GM19455 (cell line): ENCODE results near the gene RAP2A.

Source experiments
- ATAC-seq: cut with Tn5 transposase; IDR thresholded peaks from one replicate; pipeline ENCODE4 v1.9.1; 2021; ENCODE audit not compliant: unreplicated experiment

Gene RAP2A

GRCh38 chr13:97446448-97446847 is 12.5 kb downstream of the RAP2A start:
- ATAC-seq = no peak

- no peak for ATAC-seq
Observed at GRCh38 chr13:97448503-97449251, 14.7 kb downstream of the RAP2A start.

GRCh38 chr13:97454699-97455098 is 20.7 kb downstream of the RAP2A start:
- no peak for ATAC-seq

GRCh38 chr13:97456047-97456446 is 22.1 kb downstream of the RAP2A start:
- ATAC-seq = no peak

- peak; percentile 21 for ATAC-seq
Observed at GRCh38 chr13:97459215-97459777, 25.3 kb downstream of the RAP2A start.

GRCh38 chr13:97460004-97460775 is 26.2 kb downstream of the RAP2A start:
- ATAC-seq = peak; percentile 93

- ATAC-seq = no peak
Observed at GRCh38 chr13:97460853-97461252, 26.9 kb downstream of the RAP2A start.

- no peak for ATAC-seq
Observed at GRCh38 chr13:97464561-97464960, 30.6 kb downstream of the RAP2A start.

GRCh38 chr13:97466722-97467121 is 32.8 kb downstream of the RAP2A start:
- no peak for ATAC-seq

GRCh38 chr13:97468331-97468730 is 34.4 kb downstream of the RAP2A start:
- no peak for ATAC-seq

- ATAC-seq = no peak
Observed at GRCh38 chr13:97471711-97472110, 37.7 kb downstream of the RAP2A start.

- ATAC-seq = no peak
Observed at GRCh38 chr13:97474349-97474980, 40.5 kb downstream of the RAP2A start.

GRCh38 chr13:97475011-97475410 is 41.0 kb downstream of the RAP2A start:
- ATAC-seq = no peak

- ATAC-seq = no peak
Observed at GRCh38 chr13:97477844-97478243, 43.9 kb downstream of the RAP2A start.

- no peak for ATAC-seq
Observed at GRCh38 chr13:97478247-97478646, 44.3 kb downstream of the RAP2A start.

GRCh38 chr13:97483465-97483864 is 49.5 kb downstream of the RAP2A start:
- ATAC-seq = no peak

- no peak for ATAC-seq
Observed at GRCh38 chr13:97484301-97484700, 50.3 kb downstream of the RAP2A start.

- ATAC-seq = no peak
Observed at GRCh38 chr13:97485320-97485719, 51.4 kb downstream of the RAP2A start.

- ATAC-seq = no peak
Observed at GRCh38 chr13:97490702-97491307, 56.8 kb downstream of the RAP2A start.

- ATAC-seq = no peak
Observed at GRCh38 chr13:97491452-97491851, 57.5 kb downstream of the RAP2A start.

- no peak for ATAC-seq
Observed at GRCh38 chr13:97492257-97492656, 58.3 kb downstream of the RAP2A start.
